Measurements from ENCODE around the gene CCR8. TPM values are rescaled to one million over a fixed set of nuclear protein-coding genes. Genes with fewer than 3 reads are reported as not detected.

CCR8 gene, protein sequence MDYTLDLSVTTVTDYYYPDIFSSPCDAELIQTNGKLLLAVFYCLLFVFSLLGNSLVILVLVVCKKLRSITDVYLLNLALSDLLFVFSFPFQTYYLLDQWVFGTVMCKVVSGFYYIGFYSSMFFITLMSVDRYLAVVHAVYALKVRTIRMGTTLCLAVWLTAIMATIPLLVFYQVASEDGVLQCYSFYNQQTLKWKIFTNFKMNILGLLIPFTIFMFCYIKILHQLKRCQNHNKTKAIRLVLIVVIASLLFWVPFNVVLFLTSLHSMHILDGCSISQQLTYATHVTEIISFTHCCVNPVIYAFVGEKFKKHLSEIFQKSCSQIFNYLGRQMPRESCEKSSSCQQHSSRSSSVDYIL
- total RNA-seq (ENCODE audit: unreplicated experiment), result not detected
- long read RNA-seq, result 0 reads

DNA sequence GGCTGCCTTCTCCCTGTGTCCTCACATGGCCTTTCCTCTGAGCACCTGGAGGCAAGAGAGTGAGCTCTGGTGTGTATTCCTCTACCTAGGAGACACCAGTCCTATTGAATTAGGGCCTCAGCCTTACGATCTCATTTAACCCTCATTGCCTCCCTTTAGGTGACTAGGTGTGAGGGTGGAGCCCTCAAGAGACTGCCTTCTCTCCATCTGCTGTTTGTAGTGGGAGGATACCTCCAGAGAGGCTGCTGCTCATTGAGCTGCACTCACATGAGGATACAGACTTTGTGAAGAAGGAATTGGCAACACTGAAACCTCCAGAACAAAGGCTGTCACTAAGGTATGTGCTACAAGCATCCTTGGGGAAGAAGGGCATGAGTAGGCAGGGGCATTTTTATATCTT is at the start of gene CCR8:
Gene CCR8, plus strand, starts transcription at position 217 of the 400 bp plus-strand sequence. CDS start 2,623 bp downstream, outside the sequence.
- TF ChIP-seq, protein P1, sequence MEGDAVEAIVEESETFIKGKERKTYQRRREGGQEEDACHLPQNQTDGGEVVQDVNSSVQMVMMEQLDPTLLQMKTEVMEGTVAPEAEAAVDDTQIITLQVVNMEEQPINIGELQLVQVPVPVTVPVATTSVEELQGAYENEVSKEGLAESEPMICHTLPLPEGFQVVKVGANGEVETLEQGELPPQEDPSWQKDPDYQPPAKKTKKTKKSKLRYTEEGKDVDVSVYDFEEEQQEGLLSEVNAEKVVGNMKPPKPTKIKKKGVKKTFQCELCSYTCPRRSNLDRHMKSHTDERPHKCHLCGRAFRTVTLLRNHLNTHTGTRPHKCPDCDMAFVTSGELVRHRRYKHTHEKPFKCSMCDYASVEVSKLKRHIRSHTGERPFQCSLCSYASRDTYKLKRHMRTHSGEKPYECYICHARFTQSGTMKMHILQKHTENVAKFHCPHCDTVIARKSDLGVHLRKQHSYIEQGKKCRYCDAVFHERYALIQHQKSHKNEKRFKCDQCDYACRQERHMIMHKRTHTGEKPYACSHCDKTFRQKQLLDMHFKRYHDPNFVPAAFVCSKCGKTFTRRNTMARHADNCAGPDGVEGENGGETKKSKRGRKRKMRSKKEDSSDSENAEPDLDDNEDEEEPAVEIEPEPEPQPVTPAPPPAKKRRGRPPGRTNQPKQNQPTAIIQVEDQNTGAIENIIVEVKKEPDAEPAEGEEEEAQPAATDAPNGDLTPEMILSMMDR (IDR thresholded peaks at IDR 0.05; ENCODE audit: unreplicated experiment), result no peak
- H3K36me3 Mint-ChIP-seq (ENCODE audit: low read depth, unreplicated experiment), result no peaks in the 10 kb centered on the region
- no peak for DNase-seq (ENCODE audit: low spot score)
- H3K9me3 Mint-ChIP-seq (ENCODE audit: unreplicated experiment), result no peaks in the 10 kb centered on the region
- H3K4me3 Mint-ChIP-seq (ENCODE audit: unreplicated experiment), result no peak within 1 kb of the TSS
- no peak within 1 kb of the TSS for H3K27ac Mint-ChIP-seq (ENCODE audit: unreplicated experiment)
- peaks cover 2% of the 10 kb centered on the region for H3K27me3 Mint-ChIP-seq (ENCODE audit: unreplicated experiment)
- no peaks in the 10 kb centered on the region for H3K4me1 Mint-ChIP-seq (ENCODE audit: unreplicated experiment)

DNA sequence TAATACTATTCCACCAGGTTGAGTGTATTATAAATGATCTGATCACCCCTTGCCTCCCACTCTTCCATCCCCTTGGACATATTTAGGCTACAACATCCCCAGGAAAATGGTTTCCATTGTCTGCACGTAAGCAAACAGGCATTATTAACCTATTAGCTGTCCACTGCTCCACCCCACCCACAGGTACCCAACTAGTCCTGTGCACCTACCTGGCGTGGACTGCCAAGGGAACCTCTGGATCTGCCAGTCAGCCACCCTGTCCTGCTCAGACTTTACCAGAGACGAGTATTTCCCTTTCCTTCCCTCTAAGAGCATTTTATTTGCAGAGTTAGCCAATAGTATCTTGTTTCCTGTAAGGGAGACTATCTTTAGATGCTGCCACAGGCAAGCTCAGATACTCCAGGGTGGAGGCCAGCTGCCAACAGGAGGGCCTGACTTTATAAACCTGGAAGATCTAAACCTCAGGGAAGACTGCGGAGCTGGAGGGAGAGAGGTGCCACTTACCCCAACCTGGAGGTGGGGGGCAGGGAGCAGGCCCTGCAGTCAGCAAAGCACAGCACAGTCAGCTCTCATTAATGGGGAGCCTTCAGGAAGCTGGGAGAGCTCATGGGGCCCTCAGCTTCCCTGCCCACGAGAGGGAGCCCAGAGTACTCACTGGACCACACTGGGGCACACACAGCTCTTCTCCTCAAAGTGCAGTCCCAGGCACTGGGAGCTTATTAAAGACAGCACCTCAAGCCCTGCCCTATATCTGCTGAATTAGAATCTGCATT is 49.6 kb upstream of the CCR8 start, which contains the start of gene CX3CR1:
Gene CX3CR1, minus strand, starts transcription at position 292 of the 773 bp plus-strand sequence. CDS start 13,527 bp downstream, outside the sequence.
- H3K4me1 Mint-ChIP-seq (ENCODE audit: unreplicated experiment), result peaks cover 40% of the 10 kb centered on the region
- no peak for DNase-seq (ENCODE audit: low spot score)
- H3K36me3 Mint-ChIP-seq (ENCODE audit: low read depth, unreplicated experiment), result no peaks in the 10 kb centered on the region
- H3K27ac Mint-ChIP-seq (ENCODE audit: unreplicated experiment), result no peak within 1 kb of the TSS
- H3K27me3 Mint-ChIP-seq (ENCODE audit: unreplicated experiment), result peaks cover 7% of the 10 kb centered on the region
- TF ChIP-seq, protein P1 (IDR thresholded peaks at IDR 0.05; ENCODE audit: unreplicated experiment), result no peak
- H3K9me3 Mint-ChIP-seq (ENCODE audit: unreplicated experiment), result no peaks in the 10 kb centered on the region
- peak within 1 kb of the TSS; percentile 77 for H3K4me3 Mint-ChIP-seq (ENCODE audit: unreplicated experiment)

DNA sequence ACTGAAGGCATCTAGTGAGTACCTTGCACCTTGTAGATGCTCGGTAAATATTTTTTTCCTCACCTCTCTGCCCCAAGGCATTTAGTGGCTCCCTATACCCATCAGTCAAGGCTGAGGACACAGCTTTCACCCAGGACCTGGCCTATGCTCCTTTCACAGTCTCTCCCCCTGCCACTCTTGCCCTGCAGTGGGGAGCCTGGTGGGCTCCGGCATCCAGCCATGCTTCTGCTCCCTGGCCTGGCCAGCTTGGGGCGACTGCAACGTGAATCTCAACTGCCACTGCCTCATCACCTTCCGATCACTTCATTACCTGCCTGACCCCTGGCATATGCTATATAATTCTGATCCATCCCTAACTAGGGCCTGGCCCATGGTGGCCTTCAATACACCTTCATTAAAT is 48.9 kb upstream of the CCR8 start:
- no peak for DNase-seq (ENCODE audit: low spot score)
- no peak overlapping the region for H3K27ac Mint-ChIP-seq (ENCODE audit: unreplicated experiment)
- peaks cover 7% of the 10 kb centered on the region for H3K27me3 Mint-ChIP-seq (ENCODE audit: unreplicated experiment)
- TF ChIP-seq, protein P1 (IDR thresholded peaks at IDR 0.05; ENCODE audit: unreplicated experiment), result no peak
- peaks cover 40% of the 10 kb centered on the region for H3K4me1 Mint-ChIP-seq (ENCODE audit: unreplicated experiment)
- no peaks in the 10 kb centered on the region for H3K9me3 Mint-ChIP-seq (ENCODE audit: unreplicated experiment)
- H3K4me3 Mint-ChIP-seq (ENCODE audit: unreplicated experiment), result no peak overlapping the region
- no peaks in the 10 kb centered on the region for H3K36me3 Mint-ChIP-seq (ENCODE audit: low read depth, unreplicated experiment)

DNA sequence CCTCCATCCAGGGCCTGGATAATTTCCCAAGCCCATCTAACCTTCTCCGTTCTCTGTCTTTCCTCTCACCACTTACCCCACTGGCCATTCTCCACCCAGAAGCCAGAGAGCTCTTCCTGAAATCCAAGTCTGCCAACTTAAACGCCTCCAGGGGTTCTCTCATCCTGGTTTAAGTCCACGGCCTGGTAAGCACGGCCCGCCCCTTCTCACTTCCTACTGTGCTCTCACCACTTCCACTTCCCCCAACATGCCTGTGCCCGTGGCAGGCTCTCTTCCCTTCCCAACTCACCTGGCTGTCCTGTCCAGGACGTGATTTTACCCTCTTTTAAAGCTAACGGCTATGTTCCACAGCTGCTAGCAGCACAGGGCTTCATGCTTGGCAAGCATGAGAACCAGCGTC is 48.0 kb upstream of the CCR8 start:
- Mint-ChIP-seq H3K27me3 (ENCODE audit: unreplicated experiment) (peaks cover 8% of the 10 kb centered on the region), H3K36me3 (ENCODE audit: low read depth, unreplicated experiment) (no peaks in the 10 kb centered on the region), H3K4me3 (ENCODE audit: unreplicated experiment) (no peak overlapping the region), H3K27ac (ENCODE audit: unreplicated experiment) (peak overlapping the region; percentile 1), H3K4me1 (ENCODE audit: unreplicated experiment) (peaks cover 35% of the 10 kb centered on the region), H3K9me3 (ENCODE audit: unreplicated experiment) (no peaks in the 10 kb centered on the region)
- no peak for DNase-seq (ENCODE audit: low spot score)
- TF ChIP-seq, protein P1 (IDR thresholded peaks at IDR 0.05; ENCODE audit: unreplicated experiment), result no peak
